KOPT-K1 (cell line): ENCODE measurements around the gene CSNK2B.

Experiments
- H3K27ac ChIP-seq: fragments of 200-600 bp; sonication (generic); 2 replicates; pipeline ENCODE4 v1.5.1; 2016; ENCODE audit warnings: antibody characterized with exemption, mild to moderate bottlenecking, low read depth, low read length; ENCODE audit not compliant: poor library complexity, severe bottlenecking
- H3K36me3 ChIP-seq: fragments of 200-600 bp; sonication (generic); 2 replicates; pipeline ENCODE4 v1.5.1; 2017; ENCODE audit warnings: antibody characterized with exemption, mild to moderate bottlenecking, low read length, moderate library complexity; ENCODE audit not compliant: insufficient read depth
- H3K9me3 ChIP-seq: fragments of 200-600 bp; sonication (generic); 2 replicates; pipeline ENCODE4 v1.5.1; 2017; ENCODE audit warnings: antibody characterized with exemption, low read length, mild to moderate bottlenecking; ENCODE audit not compliant: insufficient read depth, poor library complexity, severe bottlenecking

CSNK2B gene

GRCh38 chr6:31652925-31653724 lies 12.8 kb upstream of the CSNK2B start:
- no peaks in the 10 kb centered on the region for H3K9me3 ChIP-seq
- peaks cover 59% of the 10 kb centered on the region for H3K36me3 ChIP-seq
- H3K27ac ChIP-seq = peak overlapping the region; percentile 94

- H3K9me3 ChIP-seq = no peaks in the 10 kb centered on the region
- H3K27ac ChIP-seq = no peak overlapping the region
- peaks cover 54% of the 10 kb centered on the region for H3K36me3 ChIP-seq
Observed at GRCh38 chr6:31654574-31655348, 11.1 kb upstream of the CSNK2B start.

- Histone ChIP-seq H3K27ac (no peak within 1 kb of the TSS), H3K36me3 (peaks cover 46% of the 10 kb centered on the region), H3K9me3 (no peaks in the 10 kb centered on the region)
Observed at GRCh38 chr6:31655349-31656237, 10.3 kb upstream of the CSNK2B start, which contains the start of gene APOM. Gene APOM (plus strand): TSS chr6:31655894. CDS start chr6:31655967, 73 bp downstream.

- Histone ChIP-seq H3K36me3 (peaks cover 54% of the 10 kb centered on the region), H3K27ac (no peak overlapping the region)
Observed at GRCh38 chr6:31657406-31658157, 8.3 kb upstream of the CSNK2B start.

GRCh38 chr6:31658158-31658688 lies 7.7 kb upstream of the CSNK2B start:
- no peak overlapping the region for H3K27ac ChIP-seq
- H3K36me3 ChIP-seq = peaks cover 60% of the 10 kb centered on the region

More at GRCh38 chr6:31657406-31658157, 8.3 kb upstream of the CSNK2B start:
- H3K9me3 ChIP-seq = no peaks in the 10 kb centered on the region

GRCh38 chr6:31658983-31659648 lies 6.8 kb upstream of the CSNK2B start:
- H3K9me3 ChIP-seq = no peaks in the 10 kb centered on the region
- H3K36me3 ChIP-seq = peaks cover 69% of the 10 kb centered on the region
- H3K27ac ChIP-seq = peak overlapping the region; percentile 82

More at GRCh38 chr6:31658158-31658688, 7.7 kb upstream of the CSNK2B start:
- H3K9me3 ChIP-seq = no peaks in the 10 kb centered on the region

- H3K36me3 ChIP-seq = peaks cover 72% of the 10 kb centered on the region
Observed at GRCh38 chr6:31659649-31660380, 6.1 kb upstream of the CSNK2B start.

GRCh38 chr6:31660381-31661261 lies 5.3 kb upstream of the CSNK2B start, which contains the start of gene C6orf47:
Gene C6orf47 (minus strand): TSS chr6:31660778. CDS start chr6:31659947, 831 bp downstream.
- Histone ChIP-seq H3K9me3 (no peaks in the 10 kb centered on the region), H3K27ac (peak within 1 kb of the TSS; percentile 82), H3K36me3 (peaks cover 68% of the 10 kb centered on the region)

More at GRCh38 chr6:31659649-31660380, 6.1 kb upstream of the CSNK2B start:
- Histone ChIP-seq H3K27ac (peak overlapping the region; percentile 82), H3K9me3 (no peaks in the 10 kb centered on the region)

- Histone ChIP-seq H3K27ac (peak overlapping the region; percentile 82), H3K9me3 (no peaks in the 10 kb centered on the region), H3K36me3 (peaks cover 59% of the 10 kb centered on the region)
Observed at GRCh38 chr6:31661262-31662123, 4.4 kb upstream of the CSNK2B start.

- no peak overlapping the region for H3K27ac ChIP-seq
- no peaks in the 10 kb centered on the region for H3K9me3 ChIP-seq
- peaks cover 57% of the 10 kb centered on the region for H3K36me3 ChIP-seq
Observed at GRCh38 chr6:31662124-31662723, 3.7 kb upstream of the CSNK2B start.
